SH-SY5Y (cell line): ENCODE measurements around the gene EARS2.

Experiments
- GATA2 ChIP-seq: IDR thresholded peaks from 2 replicates; pipeline ENCODE4 v1.6.1; 2011; ENCODE audit warnings: mild to moderate bottlenecking, low read depth, low read length
- GATA3 ChIP-seq: IDR thresholded peaks from 2 replicates; pipeline ENCODE4 v1.6.1; 2011; ENCODE audit warnings: low read depth, mild to moderate bottlenecking, low read length, moderate library complexity

- TF ChIP-seq GATA2 (no peak), GATA3 (no peak)
Measured at GRCh38 chr16:23523876-23524385, 33.2 kb downstream of the EARS2 start.
